GM19452 (cell line): ENCODE results near the gene KLHL30.

Experiments used
- ATAC-seq: cut with Tn5 transposase; IDR thresholded peaks from one replicate; pipeline ENCODE4 v1.9.1; 2021; ENCODE audit not compliant: unreplicated experiment

KLHL30 gene

GRCh38 chr2:238138331-238139195, at the start of gene KLHL30:
TSS of gene KLHL30 (plus strand) at chr2:238138668. CDS start at chr2:238140755, 2,087 bp downstream.
- no peak for ATAC-seq

GRCh38 chr2:238090887-238091286, 47.6 kb upstream of the KLHL30 start:
- no peak for ATAC-seq

DNA sequence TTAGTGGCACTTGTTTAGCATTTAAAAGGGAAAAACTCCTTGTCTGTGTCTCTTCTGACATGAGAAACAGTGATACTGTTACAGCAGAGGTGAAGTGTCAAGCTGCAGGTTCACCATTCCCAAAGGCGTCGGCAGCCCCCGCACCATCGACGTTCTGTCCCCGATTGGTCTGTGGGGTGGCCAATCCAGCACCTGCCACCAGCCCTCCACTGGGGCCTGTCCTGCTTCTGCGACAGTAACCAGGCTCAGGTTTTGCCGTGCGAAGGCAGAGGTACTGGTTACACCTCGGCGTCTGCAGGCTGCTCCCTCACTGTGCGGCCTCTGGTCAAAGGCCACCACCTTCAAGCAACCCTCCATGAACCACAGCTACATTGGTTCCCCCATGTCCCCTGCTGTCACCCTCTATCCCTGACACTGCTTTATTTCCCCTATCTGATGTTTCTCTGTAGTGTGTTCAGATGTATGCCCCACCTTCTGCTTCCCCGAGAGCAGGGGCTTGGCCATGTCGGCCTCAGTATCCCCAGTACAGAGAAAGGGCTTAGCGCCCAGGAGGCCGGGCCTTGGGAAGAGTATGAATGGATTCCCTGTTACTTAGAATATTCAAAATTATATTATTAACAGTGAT, 46.9 kb upstream of the KLHL30 start:
- ATAC-seq = no peak

DNA sequence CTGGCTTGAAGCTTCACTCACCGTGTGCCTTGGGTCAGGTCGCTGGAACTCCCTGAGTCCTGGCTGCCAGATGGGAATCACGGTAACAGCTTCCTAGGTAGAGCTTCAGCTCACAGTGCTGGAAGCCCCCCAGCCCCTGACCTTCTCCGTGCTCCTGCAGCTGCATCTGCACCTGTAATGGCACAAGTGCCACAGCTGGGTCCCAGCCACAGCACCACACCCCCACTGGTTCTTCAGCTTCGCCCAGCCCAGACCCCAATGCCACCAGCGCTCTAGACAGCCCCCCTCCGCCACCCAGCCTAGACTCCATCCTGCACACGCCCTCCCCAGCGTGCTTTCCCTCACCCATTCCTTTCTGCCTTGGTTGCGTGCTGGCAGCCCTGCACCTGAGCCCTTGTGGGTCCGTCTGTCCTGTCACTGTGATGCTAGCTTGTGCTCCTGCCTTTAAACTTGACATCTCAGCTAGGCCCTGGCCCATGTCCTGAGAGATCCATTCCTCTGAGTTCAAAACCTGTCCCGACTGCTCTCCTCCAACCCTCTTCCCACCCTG, 45.9 kb upstream of the KLHL30 start:
- ATAC-seq = no peak

GRCh38 chr2:238093181-238094140, 45.0 kb upstream of the KLHL30 start:
- no peak for ATAC-seq

- ATAC-seq = no peak
These were observed 43.9 kb upstream of the KLHL30 start for GRCh38 chr2:238094438-238095022.

DNA sequence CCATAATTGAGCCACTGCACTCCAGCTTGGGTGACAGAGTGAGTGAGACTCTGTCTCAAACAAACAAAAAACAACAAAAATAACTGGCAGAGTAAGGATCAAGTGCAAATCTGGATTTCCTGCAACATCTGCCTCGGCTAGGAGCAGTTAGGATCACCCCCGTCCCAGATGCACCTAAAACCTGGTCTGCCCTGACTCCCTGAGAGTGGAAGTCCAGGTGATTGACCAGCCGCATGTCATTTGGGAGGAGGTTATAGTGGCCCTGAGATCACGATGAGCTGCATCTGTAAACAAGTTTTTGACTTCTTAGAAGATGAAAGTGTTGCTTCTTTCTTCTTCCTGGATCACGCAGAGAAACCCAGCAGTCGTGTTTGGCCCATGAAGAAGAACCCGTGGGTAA, 43.3 kb upstream of the KLHL30 start:
- no peak for ATAC-seq

DNA sequence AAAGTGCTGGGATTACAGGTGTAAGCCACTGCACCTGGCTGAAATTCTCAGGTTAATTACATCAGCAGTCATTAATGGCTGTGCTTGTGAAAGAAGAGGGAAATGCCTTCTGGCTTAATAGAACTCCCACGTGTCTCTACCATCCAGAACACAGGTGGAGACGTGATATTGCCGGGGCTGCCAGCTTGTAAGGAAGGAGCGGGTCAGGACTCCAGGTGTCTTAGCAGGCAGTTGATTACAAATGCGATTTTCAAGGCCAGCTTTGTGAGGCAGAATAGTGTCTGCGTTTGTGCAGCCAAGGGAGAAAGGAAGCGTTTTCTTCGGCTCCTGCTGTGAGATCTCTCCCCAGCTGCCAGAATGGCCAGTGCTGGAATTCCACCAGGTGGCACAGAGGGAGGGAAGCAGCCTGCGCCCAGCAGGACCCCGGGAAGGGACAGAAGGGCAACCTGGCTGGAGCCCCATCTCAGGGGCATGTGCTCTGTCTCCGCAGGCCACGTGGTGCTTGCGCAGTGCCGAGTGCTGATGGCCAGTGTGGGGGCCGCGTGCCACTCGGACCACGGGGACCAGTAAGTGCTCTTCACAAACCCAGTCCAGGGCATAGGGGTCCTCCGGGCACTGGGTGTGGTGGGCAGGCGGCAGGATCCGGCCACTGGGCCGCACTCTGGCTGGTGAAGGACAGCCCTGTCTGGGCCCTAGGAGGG, 42.0 kb upstream of the KLHL30 start:
- no peak for ATAC-seq

DNA sequence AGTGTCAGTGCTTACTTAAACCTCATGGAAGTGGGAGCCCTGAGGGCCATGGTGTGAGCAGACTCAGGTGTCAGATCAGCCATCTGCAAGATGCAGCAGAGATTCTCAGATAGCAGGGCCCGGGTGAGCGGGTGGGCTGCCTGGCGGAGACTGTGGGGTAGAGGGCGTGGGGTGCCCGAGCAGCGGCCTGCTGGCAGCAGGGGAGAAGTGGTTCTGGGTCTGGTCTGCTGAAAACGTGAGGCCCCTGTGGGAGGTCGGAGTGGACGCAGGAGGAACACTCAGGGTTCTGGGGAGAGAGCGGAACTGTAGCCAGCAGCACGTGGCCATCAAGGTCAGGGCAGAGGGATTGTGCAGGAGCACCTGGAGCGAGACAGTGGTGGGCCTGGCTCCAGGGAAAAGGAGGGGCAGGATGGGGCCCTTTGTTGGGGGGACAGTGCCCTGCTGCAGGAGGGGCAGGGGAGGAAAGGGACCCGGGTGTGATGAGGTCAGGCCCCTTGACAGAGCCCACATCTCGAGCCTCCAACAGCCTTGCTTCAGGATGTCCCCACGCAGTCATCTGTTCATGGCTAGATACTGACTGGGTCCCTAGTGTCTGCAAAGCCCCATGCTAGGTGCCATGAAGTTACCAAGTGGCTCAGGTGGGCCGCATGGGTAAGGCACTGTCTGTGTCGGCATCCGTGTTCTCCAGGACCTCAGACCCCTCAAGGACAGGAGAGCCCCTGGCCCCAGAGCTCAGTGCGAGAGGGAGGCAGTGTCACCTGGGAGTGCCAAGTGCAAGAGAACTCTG, 41.1 kb upstream of the KLHL30 start:
- no peak for ATAC-seq

DNA sequence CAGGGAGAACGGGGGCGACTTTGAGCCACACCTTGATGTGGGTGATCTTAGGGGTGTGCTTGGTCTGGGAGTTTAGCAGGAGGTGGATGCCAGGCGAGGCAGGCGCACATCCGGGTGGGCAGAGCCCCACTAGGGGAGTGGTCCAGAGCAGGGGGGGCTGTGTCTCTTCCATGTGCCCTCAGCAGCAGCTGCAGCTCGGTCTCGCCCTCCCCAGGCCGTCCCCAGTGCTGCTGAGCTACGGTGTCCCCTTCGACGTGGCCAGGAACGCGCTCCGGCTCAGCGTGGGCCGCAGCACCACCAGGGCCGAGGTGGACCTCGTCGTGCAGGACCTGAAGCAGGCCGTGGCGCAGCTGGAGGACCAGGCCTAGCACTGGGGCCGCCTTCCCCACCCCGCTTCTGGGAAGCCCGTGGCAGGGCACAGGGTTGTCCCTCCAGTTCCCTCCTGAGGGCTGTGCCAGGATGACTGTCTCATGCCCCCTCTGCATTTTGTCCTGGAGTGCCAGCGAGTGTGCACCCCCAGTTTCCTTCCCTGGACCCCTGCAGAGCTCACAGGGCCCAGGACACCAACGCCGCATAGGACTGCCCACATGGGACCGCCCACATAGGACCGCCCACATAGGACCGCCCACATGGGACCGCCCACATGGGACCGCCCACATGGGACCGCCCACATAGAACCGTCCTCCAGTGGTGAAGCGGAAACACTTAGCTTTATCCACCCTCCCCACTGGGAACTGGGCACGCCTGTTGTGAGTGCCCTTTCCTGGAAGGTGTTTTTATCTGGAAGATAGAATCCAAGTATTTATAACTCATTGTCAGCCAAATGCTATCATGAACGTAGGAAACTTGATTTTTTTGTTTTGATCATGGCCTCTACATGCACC, 40.2 kb upstream of the KLHL30 start:
- peak; percentile 53 for ATAC-seq

- no peak for ATAC-seq
These were observed 39.4 kb upstream of the KLHL30 start for GRCh38 chr2:238098901-238099713.

DNA sequence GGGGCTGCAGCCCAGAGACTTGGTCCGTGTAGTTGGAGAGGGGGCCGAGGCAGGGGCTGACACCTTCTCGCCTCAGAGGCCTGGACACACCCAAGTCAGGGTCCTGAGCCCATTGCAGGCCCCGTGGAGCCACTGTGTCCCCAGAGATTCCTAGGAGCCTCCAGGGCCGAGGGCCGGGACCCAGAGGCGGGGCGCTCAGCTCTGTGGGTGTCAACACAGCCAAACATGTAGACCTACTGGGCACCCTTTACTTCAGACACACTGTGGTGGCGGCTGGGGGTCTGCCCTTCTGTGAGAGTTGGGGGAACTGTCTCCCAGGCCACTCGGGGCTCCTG, 38.8 kb upstream of the KLHL30 start:
- no peak for ATAC-seq

DNA sequence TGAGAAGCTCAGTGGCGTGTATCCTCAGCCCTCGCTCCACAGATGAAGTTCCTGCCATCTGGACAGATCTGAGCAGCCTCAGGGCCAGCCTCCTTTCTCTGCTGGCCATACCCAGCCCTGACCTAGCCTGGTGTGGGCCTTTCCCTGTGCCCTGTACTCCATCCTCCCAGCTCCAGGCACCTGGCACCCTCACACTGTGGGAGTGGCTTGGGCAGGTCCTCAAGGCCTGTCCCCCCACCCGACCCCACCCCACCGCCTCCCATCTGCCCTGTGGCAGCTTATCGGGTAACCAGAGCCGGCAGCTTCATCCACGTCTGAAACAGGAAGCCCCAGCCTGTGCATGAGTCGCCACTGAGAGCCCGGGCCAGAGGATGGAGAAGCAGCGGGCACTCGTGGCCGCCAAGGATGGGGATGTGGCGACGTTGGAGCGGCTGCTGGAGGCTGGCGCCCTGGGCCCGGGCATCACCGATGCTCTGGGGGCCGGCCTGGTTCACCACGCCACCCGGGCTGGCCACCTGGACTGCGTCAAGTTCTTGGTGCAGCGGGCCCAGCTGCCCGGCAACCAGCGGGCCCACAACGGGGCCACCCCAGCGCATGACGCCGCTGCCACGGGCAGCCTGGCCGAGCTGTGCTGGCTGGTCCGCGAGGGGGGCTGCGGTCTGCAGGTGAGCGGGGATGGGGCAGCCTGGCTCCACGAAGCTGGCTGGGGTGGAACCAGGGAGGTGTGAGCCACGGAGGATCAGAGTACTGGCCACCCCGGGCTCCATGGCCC, 38.2 kb upstream of the KLHL30 start, which contains the start of gene ESPNL:
ESPNL (plus strand) TSS at position 292 of the 772 bp plus-strand sequence; CDS start at position 372, 80 bp downstream.
- no peak for ATAC-seq

DNA sequence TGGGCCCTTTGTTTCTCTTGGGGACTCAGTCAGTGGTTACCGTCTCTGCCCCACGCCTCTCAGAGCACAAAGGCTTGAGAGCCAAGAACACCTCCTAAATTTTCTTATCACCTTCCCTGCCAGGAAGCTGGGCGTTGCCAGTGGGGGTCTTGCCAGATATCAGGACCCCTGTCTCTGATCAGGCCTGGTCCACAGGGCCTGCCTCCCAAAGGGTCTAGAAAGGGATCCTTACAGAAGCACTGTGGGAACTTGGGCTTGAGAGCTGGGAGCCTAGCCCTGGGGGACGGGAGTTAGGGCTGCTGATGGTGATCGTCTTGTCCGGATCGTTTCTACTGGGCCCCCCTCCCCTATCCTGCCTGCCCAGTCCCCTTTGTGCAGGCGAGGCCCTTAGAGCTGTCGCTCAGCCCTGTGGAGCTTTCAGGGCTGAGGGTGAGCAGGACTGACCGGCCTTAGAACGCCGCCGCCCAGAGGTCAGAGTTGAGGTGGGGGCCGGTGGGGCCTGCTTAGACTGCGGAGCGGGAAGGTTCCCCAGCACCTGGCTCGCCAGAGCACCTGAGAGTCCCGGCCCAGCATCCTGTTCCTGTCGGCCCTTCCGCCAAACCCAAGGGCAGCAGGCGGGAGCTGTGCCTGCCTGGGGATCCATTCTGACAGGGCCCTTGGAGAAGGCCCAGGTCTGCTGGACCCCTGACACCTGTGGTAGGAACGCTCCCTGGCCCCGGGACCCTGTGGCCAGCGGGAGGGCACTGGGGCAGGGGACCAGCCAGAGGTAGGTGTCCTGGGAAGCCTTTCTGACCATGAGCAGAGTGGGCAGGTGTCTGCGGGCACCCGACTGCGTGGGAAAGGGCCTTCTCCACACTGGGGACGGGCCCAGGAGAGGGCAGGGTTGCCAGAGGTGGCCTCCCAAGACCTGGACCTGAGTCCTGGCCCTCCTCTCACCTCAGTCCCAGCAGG, 37.4 kb upstream of the KLHL30 start:
- no peak for ATAC-seq
